Stimulated activated CD8-positive, alpha-beta memory T cell treated with anti-CD3 and anti-CD28 coated beads, Interleukin-4, amount 100 ng/mL, for 48 hours (primary cell): ENCODE results near the gene RPS21.

Source experiments
- DNase-seq: peaks from one replicate; pipeline ENCODE4 v3.0.0-alpha.2; 2020

RPS21 gene

GRCh38 chr20:62381842-62382241, 5.1 kb upstream of the RPS21 start:
- no peak for DNase-seq

- DNase-seq, result peak; percentile 86
Observed at GRCh38 chr20:62382306-62383198, 4.4 kb upstream of the RPS21 start.

- DNase-seq, result no peak
Observed at GRCh38 chr20:62387219-62387913, 463 bp downstream of the RPS21 start.

GRCh38 chr20:62387933-62388635, 1.2 kb downstream of the RPS21 start:
- DNase-seq, result no peak

- DNase-seq, result no peak
Observed at GRCh38 chr20:62388839-62389600, 2.1 kb downstream of the RPS21 start.

- no peak for DNase-seq
Observed at GRCh38 chr20:62389601-62390087, 2.7 kb downstream of the RPS21 start.

GRCh38 chr20:62390317-62391164, 3.6 kb downstream of the RPS21 start:
- no peak for DNase-seq

- no peak for DNase-seq
Observed at GRCh38 chr20:62391165-62392076, 4.5 kb downstream of the RPS21 start.

GRCh38 chr20:62392077-62392418, 5.1 kb downstream of the RPS21 start:
- no peak for DNase-seq

- no peak for DNase-seq
Observed at GRCh38 chr20:62392621-62393334, 5.9 kb downstream of the RPS21 start.

- DNase-seq, result no peak
Observed at GRCh38 chr20:62393335-62393665, 6.4 kb downstream of the RPS21 start.

- no peak for DNase-seq
Observed at GRCh38 chr20:62393830-62394229, 6.9 kb downstream of the RPS21 start.

- no peak for DNase-seq
Observed at GRCh38 chr20:62394248-62395245, 7.6 kb downstream of the RPS21 start.

- no peak for DNase-seq
Observed at GRCh38 chr20:62395311-62396242, 8.7 kb downstream of the RPS21 start.

GRCh38 chr20:62396367-62397239, 9.7 kb downstream of the RPS21 start:
- DNase-seq, result no peak

- no peak for DNase-seq
Observed at GRCh38 chr20:62398120-62398821, 11.4 kb downstream of the RPS21 start.
